ENCODE data around the gene AP1S3.
A peak's percentile ranks its signal among the peaks of the same experiment; 100 is the strongest.

The AP1S3 gene

DNA sequence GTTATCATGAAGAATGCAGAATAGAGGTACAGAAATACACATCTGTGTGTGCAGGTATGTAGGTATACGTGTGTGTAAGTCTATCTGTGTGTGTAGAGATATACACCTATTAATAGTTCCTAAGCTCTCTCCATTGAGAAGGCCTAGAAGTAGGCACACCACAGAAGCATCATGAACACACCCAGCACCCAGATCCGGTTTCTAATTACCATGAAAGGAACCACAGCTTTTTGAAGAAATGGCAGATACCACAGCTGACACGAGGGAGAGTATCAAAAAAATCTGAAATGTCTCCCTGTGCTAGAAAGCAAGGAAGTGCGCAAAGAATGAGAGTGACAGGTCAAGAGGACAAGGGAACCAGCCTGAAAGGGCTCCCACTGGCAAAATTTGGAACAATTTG, 27.7 kb upstream of the AP1S3 start:
- H3K79me2 ChIP-seq (ENCODE audit: insufficient read depth, low read length), result no peaks in the 10 kb centered on the region
- peaks cover 10% of the 10 kb centered on the region for H3K4me1 ChIP-seq (ENCODE audit: insufficient read depth, low read length, poor library complexity, severe bottlenecking)
- no peaks in the 10 kb centered on the region for H3K9me3 ChIP-seq (ENCODE audit: insufficient read depth, low read depth, low read length)
- no peaks in the 10 kb centered on the region for H3K27me3 ChIP-seq (ENCODE audit: insufficient read depth, low read length, poor library complexity, severe bottlenecking)
- no peak for TF ChIP-seq EZH2phosphoT487 (IDR thresholded peaks at IDR 0.05; ENCODE audit: borderline replicate concordance)
- TF ChIP-seq, protein P1, sequence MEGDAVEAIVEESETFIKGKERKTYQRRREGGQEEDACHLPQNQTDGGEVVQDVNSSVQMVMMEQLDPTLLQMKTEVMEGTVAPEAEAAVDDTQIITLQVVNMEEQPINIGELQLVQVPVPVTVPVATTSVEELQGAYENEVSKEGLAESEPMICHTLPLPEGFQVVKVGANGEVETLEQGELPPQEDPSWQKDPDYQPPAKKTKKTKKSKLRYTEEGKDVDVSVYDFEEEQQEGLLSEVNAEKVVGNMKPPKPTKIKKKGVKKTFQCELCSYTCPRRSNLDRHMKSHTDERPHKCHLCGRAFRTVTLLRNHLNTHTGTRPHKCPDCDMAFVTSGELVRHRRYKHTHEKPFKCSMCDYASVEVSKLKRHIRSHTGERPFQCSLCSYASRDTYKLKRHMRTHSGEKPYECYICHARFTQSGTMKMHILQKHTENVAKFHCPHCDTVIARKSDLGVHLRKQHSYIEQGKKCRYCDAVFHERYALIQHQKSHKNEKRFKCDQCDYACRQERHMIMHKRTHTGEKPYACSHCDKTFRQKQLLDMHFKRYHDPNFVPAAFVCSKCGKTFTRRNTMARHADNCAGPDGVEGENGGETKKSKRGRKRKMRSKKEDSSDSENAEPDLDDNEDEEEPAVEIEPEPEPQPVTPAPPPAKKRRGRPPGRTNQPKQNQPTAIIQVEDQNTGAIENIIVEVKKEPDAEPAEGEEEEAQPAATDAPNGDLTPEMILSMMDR (conservative IDR thresholded peaks at IDR 0.05; ENCODE audit: low read length), result no peak
- H3K9me2 ChIP-seq (replicated peaks; ENCODE audit: low read depth, low read length), result no peaks in the 10 kb centered on the region
- H3K9ac ChIP-seq (ENCODE audit: low read depth, low read length, poor library complexity, severe bottlenecking), result no peak overlapping the region
- H2AFZ ChIP-seq (ENCODE audit: low read length), result no peak overlapping the region
- no peak overlapping the region for H3K4me3 ChIP-seq (ENCODE audit: low read length, poor library complexity, severe bottlenecking)
- H3K36me3 ChIP-seq (ENCODE audit: insufficient read depth, low read length), result no peaks in the 10 kb centered on the region
- no peaks in the 10 kb centered on the region for H4K20me1 ChIP-seq (ENCODE audit: insufficient read depth, low read length, poor library complexity, severe bottlenecking)
- H3F3A ChIP-seq (ENCODE audit: low read depth), result no peaks in the 10 kb centered on the region
- peak overlapping the region; percentile 29 for H3K4me2 ChIP-seq (ENCODE audit: low read depth, low read length, poor library complexity, severe bottlenecking)

DNA sequence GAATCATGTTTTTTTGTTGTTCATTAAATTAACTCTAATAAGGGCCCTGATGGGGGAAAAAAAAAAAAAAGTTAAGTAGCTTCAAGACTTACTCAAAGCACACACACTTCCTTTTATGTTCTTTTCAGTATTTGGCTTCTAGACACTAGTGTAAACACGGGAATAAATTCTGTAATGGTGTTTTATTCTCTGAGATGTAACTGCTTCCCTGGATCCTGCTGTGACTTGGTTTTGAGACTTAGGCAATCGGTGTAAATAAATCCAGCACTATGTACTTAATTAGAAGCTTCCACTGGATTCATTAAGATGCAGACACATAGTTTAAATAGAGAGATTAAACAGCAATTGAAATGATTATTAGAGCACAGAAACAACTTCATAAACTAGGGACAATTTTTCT, 26.1 kb upstream of the AP1S3 start:
- no peak for TF ChIP-seq EZH2phosphoT487 (IDR thresholded peaks at IDR 0.05; ENCODE audit: borderline replicate concordance)
- TF ChIP-seq, protein P1 (conservative IDR thresholded peaks at IDR 0.05; ENCODE audit: low read length), result no peak
- H3K9ac ChIP-seq (ENCODE audit: low read depth, low read length, poor library complexity, severe bottlenecking), result no peak overlapping the region
- no peaks in the 10 kb centered on the region for H3K36me3 ChIP-seq (ENCODE audit: insufficient read depth, low read length)
- H2AFZ ChIP-seq (ENCODE audit: low read length), result no peak overlapping the region
- H3K79me2 ChIP-seq (ENCODE audit: insufficient read depth, low read length), result no peaks in the 10 kb centered on the region
- H4K20me1 ChIP-seq (ENCODE audit: insufficient read depth, low read length, poor library complexity, severe bottlenecking), result no peaks in the 10 kb centered on the region
- no peaks in the 10 kb centered on the region for H3K27me3 ChIP-seq (ENCODE audit: insufficient read depth, low read length, poor library complexity, severe bottlenecking)
- no peaks in the 10 kb centered on the region for H3F3A ChIP-seq (ENCODE audit: low read depth)
- H3K4me1 ChIP-seq (ENCODE audit: insufficient read depth, low read length, poor library complexity, severe bottlenecking), result peaks cover 18% of the 10 kb centered on the region
- H3K4me2 ChIP-seq (ENCODE audit: low read depth, low read length, poor library complexity, severe bottlenecking), result no peak overlapping the region
- H3K9me2 ChIP-seq (replicated peaks; ENCODE audit: low read depth, low read length), result no peaks in the 10 kb centered on the region
- H3K4me3 ChIP-seq (ENCODE audit: low read length, poor library complexity, severe bottlenecking), result no peak overlapping the region
- no peaks in the 10 kb centered on the region for H3K9me3 ChIP-seq (ENCODE audit: insufficient read depth, low read depth, low read length)

DNA sequence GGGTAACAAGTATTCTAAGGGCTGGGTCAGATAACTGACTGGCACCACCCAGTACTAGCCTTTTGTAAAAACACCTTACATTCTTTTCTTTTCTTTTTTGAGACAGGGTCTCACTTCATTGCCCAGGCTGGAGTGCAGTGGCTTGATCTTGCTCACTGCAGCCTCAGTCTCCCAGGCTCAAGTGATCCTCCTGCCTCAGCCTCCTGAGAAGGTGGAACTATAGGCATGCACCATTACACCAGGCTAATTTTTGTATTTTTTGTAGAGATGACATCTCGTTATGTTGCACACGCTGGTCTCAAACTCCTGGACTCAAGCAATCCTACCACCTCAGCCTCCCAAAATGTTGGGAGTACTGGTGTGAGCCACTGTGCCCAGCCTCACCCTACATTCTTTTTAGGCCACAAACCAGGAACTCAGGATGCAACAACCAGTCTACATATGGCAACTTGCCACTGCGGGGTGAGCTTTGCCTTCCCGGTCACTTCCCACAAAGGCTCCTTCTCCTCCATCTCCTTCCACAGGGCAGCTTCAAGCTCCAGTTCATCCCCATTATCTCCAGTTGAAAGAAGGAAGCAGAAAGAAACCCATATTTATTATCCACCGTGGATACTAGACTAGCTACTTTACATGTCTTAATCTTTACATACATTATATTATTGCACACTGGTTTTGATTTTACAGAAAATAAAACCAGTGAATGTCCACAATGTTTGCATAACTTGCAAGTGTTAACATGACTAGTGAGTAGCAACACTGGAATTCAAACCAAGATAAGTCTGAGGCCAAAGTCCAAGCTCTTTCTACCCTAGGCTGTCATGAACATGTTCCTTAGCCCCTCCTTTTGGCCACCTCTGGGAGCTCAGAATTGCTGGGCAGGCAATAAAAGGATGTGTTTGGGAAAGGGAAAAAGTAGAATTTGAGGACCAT, 23.7 kb upstream of the AP1S3 start:
- Histone ChIP-seq H3K9me2 (replicated peaks; ENCODE audit: low read depth, low read length) (no peaks in the 10 kb centered on the region), H4K20me1 (ENCODE audit: insufficient read depth, low read length, poor library complexity, severe bottlenecking) (no peaks in the 10 kb centered on the region), H2AFZ (ENCODE audit: low read length) (no peak overlapping the region), H3K9me3 (ENCODE audit: insufficient read depth, low read depth, low read length) (no peaks in the 10 kb centered on the region), H3K9ac (ENCODE audit: low read depth, low read length, poor library complexity, severe bottlenecking) (no peak overlapping the region), H3K27me3 (ENCODE audit: insufficient read depth, low read length, poor library complexity, severe bottlenecking) (no peaks in the 10 kb centered on the region), H3K79me2 (ENCODE audit: insufficient read depth, low read length) (no peaks in the 10 kb centered on the region), H3K36me3 (ENCODE audit: insufficient read depth, low read length) (no peaks in the 10 kb centered on the region), H3K4me1 (ENCODE audit: insufficient read depth, low read length, poor library complexity, severe bottlenecking) (peaks cover 18% of the 10 kb centered on the region), H3K4me3 (ENCODE audit: low read length, poor library complexity, severe bottlenecking) (no peak overlapping the region), H3K4me2 (ENCODE audit: low read depth, low read length, poor library complexity, severe bottlenecking) (no peak overlapping the region), H3F3A (ENCODE audit: low read depth) (no peaks in the 10 kb centered on the region)
- TF ChIP-seq EZH2phosphoT487 (IDR thresholded peaks at IDR 0.05; ENCODE audit: borderline replicate concordance), result no peak
- TF ChIP-seq, protein P1 (conservative IDR thresholded peaks at IDR 0.05; ENCODE audit: low read length), result no peak

All from Loucy (cell line).